ENCODE data around the gene PDZD2. TPM values are rescaled to one million over a fixed set of nuclear protein-coding genes. Genes with fewer than 3 reads are reported as not detected.

Gene PDZD2
- total RNA-seq, 2 experiments from 2014 or later: not detected

DNA sequence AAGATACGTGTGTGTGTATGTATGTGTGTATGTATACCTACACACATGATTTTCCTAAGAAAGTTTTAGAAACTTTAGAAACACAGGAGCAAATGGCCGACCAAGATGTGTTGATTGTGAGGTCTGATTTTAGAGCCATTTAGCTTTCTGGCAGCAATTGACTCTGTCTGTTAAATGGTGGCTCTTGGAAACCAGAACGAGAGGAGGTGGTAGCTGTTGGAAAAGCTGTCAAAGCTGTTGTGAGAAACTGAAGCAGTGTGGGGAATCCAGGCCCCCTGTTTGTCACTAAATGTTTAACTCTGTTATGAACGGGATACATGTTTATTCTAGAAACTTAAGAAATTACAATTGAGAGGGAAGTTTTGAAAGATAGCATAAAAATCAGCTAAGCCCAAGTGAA is 443.8 kb downstream of the PDZD2 start:
- no peak overlapping the region for H3K4me3 Mint-ChIP-seq
- no peak for DNase-seq
- no peaks in the 10 kb centered on the region for H3K36me3 Mint-ChIP-seq (ENCODE audit: low read depth)
- H3K27me3 Mint-ChIP-seq: peaks cover 2% of the 10 kb centered on the region
- no peaks in the 10 kb centered on the region for H3K4me1 Mint-ChIP-seq
- H3K27ac Mint-ChIP-seq: no peak overlapping the region
- ChIA-PET POLR2A (no interaction called here), CTCF (interaction anchor here (0.7 kb wide), 1 partner anchor 116 kb away, joined by 3 read pairs; no protein-coding TSS in a partner anchor)
- no peaks in the 10 kb centered on the region for H3K9me3 Mint-ChIP-seq

DNA sequence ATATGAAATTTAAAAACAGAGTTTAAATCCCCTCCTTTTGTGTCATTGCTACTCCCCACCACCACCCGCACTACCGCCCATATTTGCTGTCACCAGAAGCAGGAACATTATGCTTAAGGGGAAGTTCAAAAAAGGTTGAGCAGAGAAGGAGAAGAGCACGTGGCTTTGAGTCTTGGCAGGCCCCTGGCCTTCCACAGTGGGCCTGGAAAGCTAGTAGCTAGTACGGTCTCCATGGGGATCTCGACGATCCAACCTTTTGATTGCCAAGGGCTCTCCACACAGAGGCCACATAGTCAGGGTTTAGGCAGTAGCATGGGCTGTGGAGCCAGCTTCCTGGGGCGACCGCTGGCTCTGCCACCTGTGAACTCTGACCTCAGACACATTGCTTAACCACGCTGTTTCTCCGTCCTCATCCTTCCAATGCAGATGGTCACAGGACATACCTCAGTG is 445.1 kb downstream of the PDZD2 start:
- H3K36me3 Mint-ChIP-seq (ENCODE audit: low read depth): no peaks in the 10 kb centered on the region
- H3K4me3 Mint-ChIP-seq: no peak overlapping the region
- no peaks in the 10 kb centered on the region for H3K4me1 Mint-ChIP-seq
- CTCF ChIA-PET: interaction anchor here (1.9 kb wide), 1 partner anchor 9 kb away, joined by 8 read pairs; no protein-coding TSS in a partner anchor
- H3K9me3 Mint-ChIP-seq: no peaks in the 10 kb centered on the region
- no peak for DNase-seq
- no peaks in the 10 kb centered on the region for H3K27me3 Mint-ChIP-seq
- H3K27ac Mint-ChIP-seq: no peak overlapping the region
- POLR2A ChIA-PET: interaction anchor here (1.0 kb wide), 1 partner anchor 9 kb away, joined by 3 read pairs; no protein-coding TSS in a partner anchor

DNA sequence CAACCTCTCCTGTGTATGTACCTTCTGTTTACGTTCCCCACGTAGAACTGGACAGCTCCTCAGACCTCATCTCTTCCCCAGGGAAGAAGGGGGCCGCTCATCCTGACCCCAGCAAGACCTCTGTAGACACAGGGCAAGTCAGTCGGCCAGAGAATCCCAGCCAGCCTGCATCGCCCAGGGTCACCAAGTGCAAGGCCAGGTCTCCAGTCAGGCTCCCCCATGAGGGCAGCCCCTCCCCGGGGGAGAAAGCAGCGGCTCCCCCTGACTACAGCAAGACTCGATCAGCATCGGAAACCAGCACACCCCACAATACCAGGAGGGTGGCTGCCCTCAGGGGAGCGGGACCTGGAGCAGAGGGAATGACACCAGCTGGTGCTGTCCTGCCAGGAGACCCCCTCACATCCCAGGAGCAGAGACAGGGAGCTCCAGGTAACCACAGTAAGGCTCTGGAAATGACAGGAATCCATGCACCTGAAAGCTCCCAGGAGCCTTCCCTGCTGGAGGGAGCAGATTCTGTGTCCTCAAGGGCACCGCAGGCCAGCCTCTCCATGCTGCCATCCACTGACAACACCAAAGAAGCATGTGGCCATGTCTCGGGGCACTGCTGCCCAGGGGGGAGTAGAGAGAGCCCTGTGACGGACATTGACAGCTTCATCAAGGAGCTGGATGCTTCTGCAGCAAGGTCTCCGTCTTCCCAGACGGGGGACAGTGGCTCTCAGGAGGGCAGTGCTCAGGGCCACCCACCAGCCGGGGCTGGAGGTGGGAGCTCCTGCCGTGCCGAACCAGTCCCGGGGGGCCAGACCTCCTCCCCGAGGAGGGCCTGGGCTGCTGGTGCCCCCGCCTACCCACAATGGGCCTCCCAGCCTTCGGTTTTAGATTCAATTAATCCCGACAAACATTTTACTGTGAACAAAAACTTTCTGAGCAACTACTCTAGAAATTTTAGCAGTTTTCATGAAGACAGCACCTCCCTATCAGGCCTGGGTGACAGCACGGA is 448.5 kb downstream of the PDZD2 start:
- Mint-ChIP-seq H3K27me3 (no peaks in the 10 kb centered on the region), H3K9me3 (no peaks in the 10 kb centered on the region), H3K36me3 (ENCODE audit: low read depth) (no peaks in the 10 kb centered on the region), H3K27ac (no peak overlapping the region), H3K4me3 (no peak overlapping the region), H3K4me1 (no peaks in the 10 kb centered on the region)
- no peak for DNase-seq
- ChIA-PET CTCF (interaction anchor here (0.6 to 2.8 kb wide), 2 partner anchors 10 kb away, joined by 4 to 7 read pairs; no protein-coding TSS in a partner anchor), POLR2A (no interaction called here)

DNA sequence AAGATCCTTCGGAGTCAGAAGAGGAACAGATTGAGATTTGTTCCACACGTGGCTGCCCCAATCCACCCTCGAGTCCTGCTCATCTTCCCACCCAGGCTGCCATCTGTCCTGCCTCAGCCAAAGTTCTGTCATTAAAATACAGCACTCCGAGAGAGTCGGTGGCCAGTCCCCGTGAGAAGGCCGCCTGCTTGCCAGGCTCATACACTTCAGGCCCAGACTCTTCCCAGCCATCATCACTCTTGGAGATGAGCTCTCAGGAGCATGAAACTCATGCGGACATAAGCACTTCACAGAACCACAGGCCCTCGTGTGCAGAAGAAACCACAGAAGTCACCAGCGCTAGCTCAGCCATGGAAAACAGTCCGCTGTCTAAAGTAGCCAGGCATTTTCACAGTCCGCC is 449.3 kb downstream of the PDZD2 start:
- Mint-ChIP-seq H3K4me1 (peaks cover 2% of the 10 kb centered on the region), H3K36me3 (ENCODE audit: low read depth) (no peaks in the 10 kb centered on the region), H3K27ac (no peak overlapping the region), H3K9me3 (no peaks in the 10 kb centered on the region), H3K27me3 (no peaks in the 10 kb centered on the region), H3K4me3 (no peak overlapping the region)
- ChIA-PET POLR2A (no interaction called here), CTCF (interaction anchor here (0.6 to 2.8 kb wide), 2 partner anchors 9 to 11 kb away, joined by 4 to 7 read pairs; no protein-coding TSS in a partner anchor)
- no peak for DNase-seq

DNA sequence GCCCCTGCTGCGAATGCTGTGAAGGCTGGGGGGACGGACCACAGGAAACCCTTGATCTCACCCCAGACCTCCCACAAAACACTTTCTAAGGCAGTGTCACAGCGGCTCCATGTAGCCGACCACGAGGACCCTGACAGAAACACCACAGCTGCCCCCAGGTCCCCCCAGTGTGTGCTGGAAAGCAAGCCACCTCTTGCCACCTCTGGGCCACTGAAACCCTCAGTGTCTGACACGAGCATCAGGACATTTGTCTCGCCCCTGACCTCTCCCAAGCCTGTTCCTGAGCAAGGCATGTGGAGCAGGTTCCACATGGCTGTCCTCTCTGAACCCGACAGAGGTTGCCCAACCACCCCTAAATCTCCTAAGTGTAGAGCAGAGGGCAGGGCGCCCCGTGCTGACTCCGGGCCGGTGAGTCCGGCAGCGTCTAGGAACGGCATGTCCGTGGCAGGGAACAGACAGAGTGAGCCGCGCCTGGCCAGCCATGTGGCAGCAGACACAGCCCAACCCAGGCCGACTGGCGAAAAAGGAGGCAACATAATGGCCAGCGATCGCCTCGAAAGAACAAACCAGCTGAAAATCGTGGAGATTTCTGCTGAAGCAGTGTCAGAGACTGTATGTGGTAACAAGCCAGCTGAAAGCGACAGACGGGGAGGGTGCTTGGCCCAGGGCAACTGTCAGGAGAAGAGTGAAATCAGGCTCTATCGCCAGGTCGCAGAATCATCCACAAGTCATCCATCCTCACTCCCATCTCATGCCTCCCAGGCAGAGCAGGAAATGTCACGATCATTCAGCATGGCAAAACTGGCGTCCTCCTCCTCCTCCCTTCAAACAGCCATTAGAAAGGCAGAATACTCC is 450.4 kb downstream of the PDZD2 start:
- DNase-seq: no peak
- Mint-ChIP-seq H3K27ac (no peak overlapping the region), H3K36me3 (ENCODE audit: low read depth) (no peaks in the 10 kb centered on the region), H3K4me1 (peaks cover 2% of the 10 kb centered on the region), H3K27me3 (no peaks in the 10 kb centered on the region), H3K9me3 (no peaks in the 10 kb centered on the region), H3K4me3 (no peak overlapping the region)
- POLR2A ChIA-PET: no interaction called here
- CTCF ChIA-PET: interaction anchor here (0.5 kb wide), 1 partner anchor 1340 kb away, joined by 3 read pairs; no protein-coding TSS in a partner anchor

DNA sequence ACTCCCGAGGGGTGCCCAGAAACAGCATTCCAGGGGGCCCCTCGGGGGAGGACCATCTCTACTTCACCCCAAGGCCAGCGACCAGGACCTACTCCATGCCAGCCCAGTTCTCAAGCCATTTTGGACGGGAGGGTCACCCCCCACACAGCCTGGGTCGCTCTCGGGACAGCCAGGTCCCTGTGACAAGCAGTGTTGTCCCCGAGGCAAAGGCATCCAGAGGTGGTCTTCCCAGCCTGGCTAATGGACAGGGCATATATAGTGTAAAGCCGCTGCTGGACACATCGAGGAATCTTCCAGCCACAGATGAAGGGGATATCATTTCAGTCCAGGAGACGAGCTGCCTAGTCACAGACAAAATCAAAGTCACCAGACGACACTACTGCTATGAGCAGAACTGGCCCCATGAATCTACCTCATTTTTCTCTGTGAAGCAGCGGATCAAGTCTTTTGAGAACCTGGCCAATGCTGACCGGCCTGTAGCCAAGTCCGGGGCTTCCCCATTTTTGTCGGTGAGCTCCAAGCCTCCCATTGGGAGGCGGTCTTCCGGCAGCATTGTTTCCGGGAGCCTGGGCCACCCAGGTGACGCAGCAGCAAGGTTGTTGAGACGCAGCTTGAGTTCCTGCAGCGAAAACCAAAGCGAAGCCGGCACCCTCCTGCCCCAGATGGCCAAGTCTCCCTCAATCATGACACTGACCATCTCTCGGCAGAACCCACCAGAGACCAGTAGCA is 451.3 kb downstream of the PDZD2 start:
- no peak for DNase-seq
- Mint-ChIP-seq H3K27ac (no peak overlapping the region), H3K36me3 (ENCODE audit: low read depth) (no peaks in the 10 kb centered on the region), H3K27me3 (no peaks in the 10 kb centered on the region), H3K4me3 (no peak overlapping the region), H3K4me1 (peaks cover 2% of the 10 kb centered on the region), H3K9me3 (no peaks in the 10 kb centered on the region)
- ChIA-PET CTCF (interaction anchor here (0.5 to 1.2 kb wide), 2 partner anchors 13 to 1339 kb away, joined by 3 read pairs; no protein-coding TSS in a partner anchor), POLR2A (no interaction called here)

DNA sequence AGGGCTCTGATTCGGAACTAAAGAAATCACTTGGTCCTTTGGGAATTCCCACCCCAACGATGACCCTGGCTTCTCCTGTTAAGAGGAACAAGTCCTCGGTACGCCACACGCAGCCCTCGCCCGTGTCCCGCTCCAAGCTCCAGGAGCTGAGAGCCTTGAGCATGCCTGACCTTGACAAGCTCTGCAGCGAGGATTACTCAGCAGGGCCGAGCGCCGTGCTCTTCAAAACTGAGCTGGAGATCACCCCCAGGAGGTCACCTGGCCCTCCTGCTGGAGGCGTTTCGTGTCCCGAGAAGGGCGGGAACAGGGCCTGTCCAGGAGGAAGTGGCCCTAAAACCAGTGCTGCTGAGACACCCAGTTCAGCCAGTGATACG is 451.8 kb downstream of the PDZD2 start:
- DNase-seq: no peak
- CTCF ChIA-PET: interaction anchor here (1.2 kb wide), 1 partner anchor 14 kb away, joined by 3 read pairs; no protein-coding TSS in a partner anchor
- Mint-ChIP-seq H3K4me3 (no peak overlapping the region), H3K27ac (no peak overlapping the region), H3K27me3 (no peaks in the 10 kb centered on the region), H3K9me3 (no peaks in the 10 kb centered on the region), H3K4me1 (peaks cover 2% of the 10 kb centered on the region), H3K36me3 (ENCODE audit: low read depth) (no peaks in the 10 kb centered on the region)
- POLR2A ChIA-PET: no interaction called here

DNA sequence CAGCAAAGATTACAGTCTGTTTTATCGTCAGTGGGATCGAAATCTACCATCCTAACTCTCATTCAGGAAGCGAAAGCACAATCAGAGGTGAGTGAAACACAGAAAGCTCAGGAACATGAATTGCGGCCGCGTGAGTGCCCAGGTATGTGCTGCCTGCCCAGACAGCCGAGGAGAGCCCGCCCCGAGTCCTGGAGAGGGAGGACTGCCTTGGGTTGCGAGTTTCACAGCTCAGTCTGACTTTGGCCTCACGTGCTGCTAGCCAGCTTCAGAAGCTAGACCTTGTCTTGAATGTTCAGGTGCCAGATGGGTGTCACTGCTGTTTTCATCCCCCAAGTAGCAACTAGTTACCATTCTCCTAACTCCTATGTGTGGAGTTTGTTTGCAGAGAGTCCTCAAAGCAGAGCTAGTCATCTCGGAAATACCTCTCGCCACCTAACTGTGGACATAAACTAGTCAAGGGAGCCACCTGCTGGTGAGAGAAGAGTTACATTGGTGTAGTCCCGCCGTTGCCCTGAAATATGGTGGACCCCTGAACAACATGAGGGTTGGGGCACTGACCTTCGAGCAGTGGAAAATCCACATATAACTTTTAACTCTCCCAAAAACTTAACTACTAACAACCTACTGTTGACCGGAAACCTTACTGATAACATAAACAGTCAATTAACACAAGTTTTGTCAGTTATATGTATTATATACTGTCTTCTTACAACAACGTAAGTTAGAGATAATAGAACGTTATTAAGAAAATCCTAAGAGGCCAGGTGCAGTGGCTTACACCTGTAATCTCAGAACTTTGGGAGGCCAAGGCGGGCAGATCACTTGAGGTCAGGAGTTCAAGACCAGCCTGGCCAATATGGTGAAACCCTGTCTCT is 454.2 kb downstream of the PDZD2 start:
- Mint-ChIP-seq H3K9me3 (no peaks in the 10 kb centered on the region), H3K4me3 (no peak overlapping the region), H3K27ac (no peak overlapping the region), H3K36me3 (ENCODE audit: low read depth) (peaks cover 3% of the 10 kb centered on the region), H3K4me1 (peaks cover 2% of the 10 kb centered on the region), H3K27me3 (no peaks in the 10 kb centered on the region)
- DNase-seq: peak; percentile 63
- CTCF ChIA-PET: interaction anchor here (0.6 to 2.2 kb wide), 34 partner anchors 9 to 561 kb away, joined by 3 to 20 read pairs (median 3); partner anchors contain the start of genes C5orf22 and DROSHA
- POLR2A ChIA-PET: interaction anchor here (1.1 kb wide), 1 partner anchor 9 kb away, joined by 3 read pairs; no protein-coding TSS in a partner anchor

DNA sequence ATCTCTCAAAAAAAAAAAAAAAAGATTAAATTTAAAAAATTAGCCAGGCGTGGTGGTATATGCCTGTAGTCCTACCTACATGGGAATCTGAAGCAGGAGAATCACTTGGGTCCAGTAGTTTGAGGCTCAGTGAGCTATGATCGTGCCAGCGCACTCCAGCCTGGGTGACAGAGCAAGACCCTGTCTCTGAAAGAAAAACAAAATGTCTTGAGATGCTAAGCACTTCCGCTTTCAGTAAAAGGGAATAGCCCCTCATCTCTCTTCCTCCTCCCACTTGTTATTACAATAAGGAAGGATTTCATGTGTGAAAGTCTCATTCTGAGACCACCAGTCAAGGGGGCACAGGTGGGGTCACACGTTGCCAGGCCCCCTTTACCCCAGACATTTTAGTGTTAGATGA is 455.8 kb downstream of the PDZD2 start:
- H3K9me3 Mint-ChIP-seq: no peaks in the 10 kb centered on the region
- H3K4me1 Mint-ChIP-seq: peaks cover 2% of the 10 kb centered on the region
- no peak for DNase-seq
- H3K27me3 Mint-ChIP-seq: no peaks in the 10 kb centered on the region
- H3K4me3 Mint-ChIP-seq: no peak overlapping the region
- no peak overlapping the region for H3K27ac Mint-ChIP-seq
- POLR2A ChIA-PET: no interaction called here
- H3K36me3 Mint-ChIP-seq (ENCODE audit: low read depth): peaks cover 5% of the 10 kb centered on the region
- CTCF ChIA-PET: interaction anchor here (1.0 kb wide), 1 partner anchor 10 kb away, joined by 3 read pairs; no protein-coding TSS in a partner anchor

DNA sequence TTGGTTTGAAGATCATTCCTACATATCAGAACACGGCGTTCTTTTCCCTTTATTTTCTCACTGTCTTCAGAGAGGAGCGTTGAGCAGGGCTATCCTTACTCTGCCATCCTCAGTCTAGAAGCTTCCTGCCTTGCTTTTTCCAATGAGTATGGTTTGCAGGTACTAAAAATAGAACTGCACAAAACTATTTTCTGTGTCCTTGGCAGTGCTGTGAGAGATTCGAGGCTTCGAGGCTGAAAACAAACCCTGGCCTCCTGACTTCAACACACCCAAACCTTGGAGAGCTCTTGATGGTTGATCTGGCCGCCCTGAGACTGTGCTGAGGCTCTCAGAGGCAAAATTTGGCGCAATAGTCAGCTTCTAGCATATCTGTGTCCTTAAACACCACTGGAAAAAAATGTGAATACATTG is 456.3 kb downstream of the PDZD2 start:
- ChIA-PET CTCF (interaction anchor here (0.6 to 1.0 kb wide), 2 partner anchors 11 to 337 kb away, joined by 3 read pairs; no protein-coding TSS in a partner anchor), POLR2A (no interaction called here)
- H3K9me3 Mint-ChIP-seq: no peaks in the 10 kb centered on the region
- no peak for DNase-seq
- H3K27me3 Mint-ChIP-seq: no peaks in the 10 kb centered on the region
- H3K36me3 Mint-ChIP-seq (ENCODE audit: low read depth): peaks cover 5% of the 10 kb centered on the region
- H3K27ac Mint-ChIP-seq: no peak overlapping the region
- peaks cover 2% of the 10 kb centered on the region for H3K4me1 Mint-ChIP-seq
- no peak overlapping the region for H3K4me3 Mint-ChIP-seq

DNA sequence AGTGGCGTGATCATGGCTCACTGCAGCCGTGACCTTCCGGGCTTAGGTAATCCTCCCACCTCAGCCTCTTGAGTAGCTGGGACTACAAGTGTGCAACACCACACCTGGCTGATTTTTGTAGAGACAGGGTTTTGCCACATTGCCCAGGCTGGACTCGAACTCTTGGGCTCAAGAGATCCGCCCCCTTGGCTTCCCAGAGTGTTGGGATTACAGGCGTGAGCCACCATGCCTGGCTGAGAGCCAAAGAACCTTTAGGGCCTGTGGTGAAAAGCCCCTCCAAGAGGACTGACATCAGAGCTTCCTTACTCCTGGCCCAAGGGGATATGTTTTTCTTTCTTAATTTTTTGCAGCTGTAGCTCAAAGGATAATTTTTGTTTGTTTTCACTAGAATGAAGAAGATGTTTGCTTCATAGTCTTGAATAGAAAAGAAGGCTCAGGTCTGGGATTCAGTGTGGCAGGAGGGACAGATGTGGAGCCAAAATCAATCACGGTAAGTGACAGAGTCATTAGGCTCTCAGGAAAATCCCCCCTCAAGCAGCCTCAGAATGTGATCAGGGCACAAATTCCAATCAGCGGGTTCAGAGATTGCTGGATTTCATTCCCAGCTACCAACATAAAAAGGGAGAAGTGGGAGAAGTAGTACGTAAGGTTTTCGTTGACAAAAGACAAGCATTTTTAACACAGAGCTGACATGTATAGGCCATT is 458.1 kb downstream of the PDZD2 start:
- no peak for DNase-seq
- no peaks in the 10 kb centered on the region for H3K9me3 Mint-ChIP-seq
- ChIA-PET POLR2A (no interaction called here), CTCF (interaction anchor here (0.7 kb wide), 2 partner anchors 9 to 526 kb away, joined by 4 read pairs; no protein-coding TSS in a partner anchor)
- peaks cover 2% of the 10 kb centered on the region for H3K4me1 Mint-ChIP-seq
- H3K27ac Mint-ChIP-seq: no peak overlapping the region
- H3K36me3 Mint-ChIP-seq (ENCODE audit: low read depth): peaks cover 8% of the 10 kb centered on the region
- H3K4me3 Mint-ChIP-seq: no peak overlapping the region
- H3K27me3 Mint-ChIP-seq: no peaks in the 10 kb centered on the region
